GM12878 (cell line): ENCODE data around the gene TMC8. TPM values are rescaled to one million over a fixed set of nuclear protein-coding genes. Genes with fewer than 3 reads are reported as not detected.

ENCODE experiments used
- ATAC-seq: fragments of 200-7000 bp; cut with Tn5 transposase; 3 replicates; pipeline ENCODE4 v1.9.1; 2020; ENCODE audit warnings: mild to moderate bottlenecking, moderate library complexity
- BruUV-seq: library from RNA; stranded (reverse); fragments of 400-500 nt; replicated peaks from 2 replicates; lab custom pipeline; 2021; lab: Mats Ljungman, UMichigan
- CTCF ChIA-PET: fragments of 300-600 bp; sonication (Branson Sonifier 250); formaldehyde crosslinking; extraction: SDS; loops from one replicate; lab custom pipeline; 2021; ENCODE audit warnings: inconsistent platforms; lab: Yijun Ruan, JAX
- POLR2A ChIA-PET: fragments of 350-600 bp; formaldehyde crosslinking; extraction: SDS; loops from one replicate; lab custom pipeline; 2021; ENCODE audit warnings: inconsistent platforms; lab: Charles Lee
- RAD21 ChIA-PET: fragments of 300-600 bp; sonication (Branson Sonifier 250); formaldehyde crosslinking; loops from one replicate; lab custom pipeline; 2023; ENCODE audit warnings: antibody characterized with exemption; ENCODE audit not compliant: unreplicated experiment; lab: Charles Lee
- SMC1A ChIA-PET: fragments of 300-600 bp; sonication (Branson Sonifier 250); formaldehyde crosslinking; loops from one replicate; lab custom pipeline; 2023; ENCODE audit not compliant: unreplicated experiment, uncharacterized antibody; lab: Charles Lee
- DNase-seq: peaks from one replicate; pipeline ENCODE4 v3.0.0-alpha.2; 2011; ENCODE audit warnings: low read depth, low spot score
- FAIRE-seq: peaks from 3 replicates; lab custom pipeline; 2011; peaks lifted over from hg19 to GRCh38; lab: Jason Lieb, UNC
- H2AFZ ChIP-seq: 2 replicates; pipeline ENCODE4 v1.6.0; 2011; ENCODE audit warnings: low read depth, low read length, control low read depth; ENCODE audit not compliant: control insufficient read depth
- H3K27ac ChIP-seq: 2 replicates; pipeline ENCODE4 v1.5.1; 2011; ENCODE audit warnings: control low read depth; ENCODE audit not compliant: control insufficient read depth, insufficient read depth
- H3K27me3 ChIP-seq, 2 experiments: replicated peaks in 1 of 2; 2 replicates each; pipeline versions ENCODE4 v1.6.0 to v1.6.1; 2011; ENCODE audit warnings: low read length in 1 of 2; ENCODE audit not compliant: control insufficient read depth in 2 of 2, insufficient read depth in 2 of 2
- H3K36me3 ChIP-seq, 2 experiments: 2 replicates each; pipeline ENCODE4 v1.5.1; 2011; ENCODE audit warnings: low read length in 1 of 2; ENCODE audit not compliant: control insufficient read depth in 2 of 2, insufficient read depth in 2 of 2
- H3K4me1 ChIP-seq: 2 replicates; pipeline ENCODE4 v1.6.1; 2011; ENCODE audit warnings: mild to moderate bottlenecking, low read length, moderate library complexity, mixed read lengths; ENCODE audit not compliant: control insufficient read depth, insufficient read depth
- H3K4me2 ChIP-seq: 2 replicates; pipeline ENCODE4 v1.6.0; 2011; ENCODE audit warnings: control low read depth; ENCODE audit not compliant: control insufficient read depth, insufficient read depth
- H3K4me3 ChIP-seq: fragments of 200-600 bp; sonication (generic); 2 replicates; pipeline ENCODE4 v1.5.1; 2016
- H3K79me2 ChIP-seq: 2 replicates; pipeline ENCODE4 v1.6.0; 2011; ENCODE audit warnings: low read length; ENCODE audit not compliant: control insufficient read depth, insufficient read depth
- H3K9ac ChIP-seq: 2 replicates; pipeline ENCODE4 v1.8.0; 2011; ENCODE audit warnings: low read length, control low read depth, mixed read lengths; ENCODE audit not compliant: control insufficient read depth, insufficient read depth
- H3K9me3 ChIP-seq: replicated peaks from 3 replicates; pipeline ENCODE4 v1.5.1; 2011; ENCODE audit warnings: mild to moderate bottlenecking, low read length; ENCODE audit not compliant: control insufficient read depth, insufficient read depth
- H4K20me1 ChIP-seq: 2 replicates; pipeline ENCODE4 v1.6.0; 2011; ENCODE audit not compliant: control insufficient read depth, insufficient read depth
- CEBPB ChIP-seq, 2 experiments: fragments of 150-350 bp in 1 of 2; IDR thresholded peaks; 2 replicates each; pipeline ENCODE4 v1.6.1; 2012 to 2014; ENCODE audit warnings: low read depth in 2 of 2, low read length in 2 of 2, borderline replicate concordance in 1 of 2, inconsistent platforms in 1 of 2
- FOS ChIP-seq: IDR thresholded peaks from 3 replicates; pipeline ENCODE4 v1.6.1; 2011; ENCODE audit warnings: borderline replicate concordance; ENCODE audit not compliant: insufficient read length; ENCODE audit errors: extremely low read depth
- KDM1A ChIP-seq: fragments of 200-600 bp; sonication (generic); IDR thresholded peaks from 2 replicates; pipeline ENCODE4 v1.6.1; 2016; ENCODE audit warnings: borderline replicate concordance
- NFIC ChIP-seq: IDR thresholded peaks from 2 replicates; pipeline ENCODE4 v1.6.1; 2012; ENCODE audit warnings: low read depth, mild to moderate bottlenecking, inconsistent platforms, low read length, moderate library complexity
- POLR2A ChIP-seq: IDR thresholded peaks from 2 replicates; pipeline ENCODE4 v1.6.1; 2011; ENCODE audit warnings: low read depth, mild to moderate bottlenecking, low read length
- POLR2AphosphoS2 ChIP-seq: IDR thresholded peaks from 2 replicates; pipeline ENCODE4 v1.6.1; 2011; ENCODE audit warnings: low read depth, mild to moderate bottlenecking, low read length, improper control_type of control experiment, moderate library complexity
- POLR2AphosphoS5 ChIP-seq: IDR thresholded peaks from 2 replicates; pipeline ENCODE4 v1.6.1; 2011; ENCODE audit warnings: mild to moderate bottlenecking, low read length, inconsistent platforms
- SMC3 ChIP-seq: IDR thresholded peaks from 2 replicates; pipeline ENCODE4 v1.6.1; 2011; ENCODE audit warnings: low read length, improper control_type of control experiment, borderline replicate concordance
- ZNF24 ChIP-seq: fragments of 450-650 bp; IDR thresholded peaks from 2 replicates; pipeline ENCODE4 v1.6.1; 2017; ENCODE audit warnings: antibody characterized with exemption, mild to moderate bottlenecking
- WGBS: methylation state at CpG from one replicate; pipeline ENCODE4 v1.1.6; 2016; ENCODE audit warnings: low lambda C conversion rate; ENCODE audit not compliant: insufficient replicate concordance, insufficient coverage; ENCODE audit errors: missing lambda C conversion rate; 5-methylcytosine and 5-hydroxymethylcytosine counted together
- in situ Hi-C: fragments of 300-500 bp; cut with MboI; formaldehyde crosslinking; loops from 9 replicates; pipeline ENCODE4 v1.14.3; 2018; ENCODE audit warnings: mixed read lengths
- intact Hi-C: fragments of 100-400 bp; cut with micrococcal nuclease; formaldehyde crosslinking; loops from one replicate; pipeline ENCODE4 v1.14.2; 2022; ENCODE audit not compliant: unreplicated experiment
- polyA plus RNA-seq, 11 experiments: library from polyadenylated mRNA; depleted of rRNA in 4 of 11; unstranded in 6 of 11; stranded (reverse) in 5 of 11; fragments of >200 nt; fragmentation: Nextera tagmentation in 4 of 11; fragmentation: Illumina TruSeq in 1 of 11; extraction: Ambion mirVana in 4 of 11; extraction: Trizol in 1 of 11; gene quantifications; 1 replicate in 1 of 11; 2 replicates in 10 of 11; pipeline versions ENCODE4 v1.2.1 to v1.2.3, GENCODE V29; 2011 to 2016; ENCODE audit warnings: inconsistent platforms in 2 of 11, missing spikeins in 2 of 11, low read depth in 1 of 11
- total RNA-seq, 4 experiments: library from RNA; depleted of rRNA in 3 of 4; stranded (reverse); fragments of >200 nt in 3 of 4; fragmentation: Illumina TruSeq in 1 of 4; extraction: Trizol in 1 of 4; gene quantifications; 2 replicates each; pipeline versions ENCODE4 v1.2.1 to v1.2.3, GENCODE V29; 2013 to 2021
- TF ChIP-seq, protein P1 (sequence below): IDR thresholded peaks from 2 replicates; pipeline ENCODE4 v1.6.1; 2011; ENCODE audit warnings: borderline replicate concordance, low read depth, mild to moderate bottlenecking, moderate library complexity, mixed read lengths, low read length; ENCODE audit not compliant: insufficient read depth; ENCODE audit errors: extremely low read length

The TMC8 gene
- total and polyA plus RNA-seq, 10 of the 15 experiments (the other 5 are each of a cell fraction or from before 2014, with no cell fraction given): 2.7 to 128 (median 40.0) TPM

DNA sequence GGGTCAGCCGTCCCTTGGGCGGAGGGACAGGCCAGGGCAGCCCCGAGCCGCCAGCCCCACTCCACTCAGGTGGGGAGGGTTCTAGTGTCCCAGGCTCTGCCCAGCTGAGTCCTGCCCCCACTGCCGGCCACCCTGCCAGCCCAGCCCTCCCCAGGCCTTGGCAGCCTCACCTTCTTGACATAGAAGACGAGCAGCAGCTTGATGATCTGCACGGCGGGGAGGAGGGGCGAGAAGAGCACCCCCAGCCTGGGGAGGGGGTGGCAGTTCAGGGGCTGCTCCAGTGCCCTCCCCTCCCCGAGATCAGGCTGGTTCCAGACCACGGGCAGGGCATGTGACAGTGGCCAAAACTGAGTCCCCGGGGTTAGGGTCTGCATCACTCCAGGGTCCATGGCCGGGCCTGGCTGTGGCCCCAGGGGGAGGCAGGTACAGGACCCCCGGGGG is 11.8 kb upstream of the TMC8 start:
- H3K36me3 ChIP-seq: peaks cover 28 to 31% of the 10 kb centered on the region in 2 experiments
- BruUV-seq: no TSS peak
- H3K9me3 ChIP-seq: no peaks in the 10 kb centered on the region
- ChIA-PET CTCF (interaction anchor here (0.6 to 12.7 kb wide), 3 partner anchors 16 to 815 kb away, joined by 3 to 100 read pairs (median 13); no protein-coding TSS in a partner anchor), SMC1A (no interaction called here), POLR2A (no interaction called here), RAD21 (interaction anchor here (1.5 kb wide), 1 partner anchor 58 kb away, joined by 3 read pairs; no protein-coding TSS in a partner anchor)
- H3K79me2 ChIP-seq: peaks cover 32% of the 10 kb centered on the region
- no peak overlapping the region for H3K4me2 ChIP-seq
- 92% methylated on average over 12 of the region's 14 CpGs for WGBS
- peaks cover 45% of the 10 kb centered on the region for H3K4me1 ChIP-seq
- H2AFZ ChIP-seq: no peak overlapping the region
- H4K20me1 ChIP-seq: peaks cover 5% of the 10 kb centered on the region; the same call in 1 of the 2 replicates
- H3K4me3 ChIP-seq: no peak overlapping the region
- no peak overlapping the region for H3K9ac ChIP-seq
- FAIRE-seq (no peak), ATAC-seq (no peak), DNase-seq (no peak)
- no peak overlapping the region for H3K27ac ChIP-seq
- peak; percentile 77; the same call in 1 of the 2 replicates for TF ChIP-seq POLR2AphosphoS2
- no peak for TF ChIP-seq SMC3
- TF ChIP-seq, protein P1, sequence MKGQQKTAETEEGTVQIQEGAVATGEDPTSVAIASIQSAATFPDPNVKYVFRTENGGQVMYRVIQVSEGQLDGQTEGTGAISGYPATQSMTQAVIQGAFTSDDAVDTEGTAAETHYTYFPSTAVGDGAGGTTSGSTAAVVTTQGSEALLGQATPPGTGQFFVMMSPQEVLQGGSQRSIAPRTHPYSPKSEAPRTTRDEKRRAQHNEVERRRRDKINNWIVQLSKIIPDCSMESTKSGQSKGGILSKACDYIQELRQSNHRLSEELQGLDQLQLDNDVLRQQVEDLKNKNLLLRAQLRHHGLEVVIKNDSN: peak; percentile 3
- no peak for TF ChIP-seq KDM1A
- peak; percentile 77 for TF ChIP-seq POLR2A
- intact Hi-C loops: no loop called here
- H3K27me3 ChIP-seq: no peaks in the 10 kb centered on the region
- in situ Hi-C loops: no loop called here

DNA sequence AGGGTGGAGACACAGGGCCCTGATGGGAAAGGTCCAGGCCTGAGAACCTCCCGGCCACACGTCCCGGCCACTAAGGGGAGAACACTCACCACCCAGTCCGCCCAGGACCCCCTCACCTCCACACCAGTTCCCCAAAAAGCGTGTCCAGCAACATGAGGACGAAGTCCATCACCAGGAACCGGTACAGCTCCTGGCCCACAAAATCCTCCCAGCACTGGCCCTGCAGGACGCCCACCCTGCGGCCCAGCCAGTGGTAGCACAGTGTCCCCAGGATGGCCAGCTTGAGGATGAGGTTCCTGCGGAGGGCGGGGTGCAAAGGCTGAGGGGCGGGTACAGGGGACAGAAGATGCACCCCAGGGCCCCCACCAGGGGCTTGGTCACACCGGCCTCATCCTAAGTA is 10.0 kb upstream of the TMC8 start:
- peaks cover 49% of the 10 kb centered on the region for H3K79me2 ChIP-seq
- SMC1A ChIA-PET: interaction anchor here (1.1 kb wide), 1 partner anchor 101 kb away, joined by 5 read pairs; no protein-coding TSS in a partner anchor
- no peaks in the 10 kb centered on the region for H3K9me3 ChIP-seq
- CTCF ChIA-PET: interaction anchor here (0.8 to 12.7 kb wide), 4 partner anchors 14 to 131 kb away, joined by 4 to 100 read pairs (median 10); no protein-coding TSS in a partner anchor
- H3K4me3 ChIP-seq: peak overlapping the region; percentile 70; the same call in 1 of the 2 replicates
- POLR2A ChIA-PET: interaction anchor here (0.6 kb wide), 2 partner anchors 68 to 84 kb away, joined by 3 to 6 read pairs; no protein-coding TSS in a partner anchor
- WGBS: 94% methylated on average over 13 of the region's 13 CpGs
- peak overlapping the region; percentile 93 for H3K4me2 ChIP-seq
- ATAC-seq (no peak), FAIRE-seq (no peak), DNase-seq (no peak)
- H3K27ac ChIP-seq: no peak overlapping the region; the same call in 1 of the 2 replicates
- peaks cover 16 to 27% of the 10 kb centered on the region in 2 experiments for H3K36me3 ChIP-seq
- no peak overlapping the region for H3K9ac ChIP-seq
- RAD21 ChIA-PET: interaction anchor here (0.7 to 1.3 kb wide), 4 partner anchors 10 to 131 kb away, joined by 3 to 4 read pairs (median 3); partner anchors contain the start of gene TMC8
- H4K20me1 ChIP-seq: no peaks in the 10 kb centered on the region
- no peak overlapping the region for H2AFZ ChIP-seq
- no peaks in the 10 kb centered on the region for H3K27me3 ChIP-seq
- in situ Hi-C loops (no loop called here), intact Hi-C loops (no loop called here)
- no TSS peak for BruUV-seq
- TF ChIP-seq POLR2AphosphoS5 (0 out of 2 replicates have a peak, but pooled peaks have one; percentile 15), ZNF24 (no peak), CEBPB (IDR thresholded peaks at IDR 0.05; ENCODE audit: borderline replicate concordance in 1 of 2, low read depth in 2 of 2, low read length in 2 of 2) (no peak), NFIC (no peak), POLR2A (peak; percentile 26; the same call in 1 of the 2 replicates), FOS (no peak)
- peaks cover 46% of the 10 kb centered on the region for H3K4me1 ChIP-seq
